GM08714 (cell line): ENCODE measurements around the gene MAPK7.
A peak's percentile ranks its signal among the peaks of the same experiment; 100 is the strongest.

ENCODE experiments used
- H3K4me3 ChIP-seq: fragments of 200-500 bp; sonication (Bioruptor generic); 2 replicates; pipeline ENCODE4 v1.5.1; 2014; ENCODE audit warnings: mild to moderate bottlenecking, low read length, inconsistent platforms
- ZNF274 ChIP-seq: IDR thresholded peaks from 2 replicates; pipeline ENCODE4 v1.6.1; 2012; ENCODE audit warnings: mild to moderate bottlenecking, low read depth, low read length

Gene MAPK7

GRCh38 chr17:19376811-19377210 is 1.5 kb upstream of the MAPK7 start:
- peak overlapping the region; percentile 85; the same call in 1 of the 2 replicates for H3K4me3 ChIP-seq
- no peak for TF ChIP-seq ZNF274

DNA sequence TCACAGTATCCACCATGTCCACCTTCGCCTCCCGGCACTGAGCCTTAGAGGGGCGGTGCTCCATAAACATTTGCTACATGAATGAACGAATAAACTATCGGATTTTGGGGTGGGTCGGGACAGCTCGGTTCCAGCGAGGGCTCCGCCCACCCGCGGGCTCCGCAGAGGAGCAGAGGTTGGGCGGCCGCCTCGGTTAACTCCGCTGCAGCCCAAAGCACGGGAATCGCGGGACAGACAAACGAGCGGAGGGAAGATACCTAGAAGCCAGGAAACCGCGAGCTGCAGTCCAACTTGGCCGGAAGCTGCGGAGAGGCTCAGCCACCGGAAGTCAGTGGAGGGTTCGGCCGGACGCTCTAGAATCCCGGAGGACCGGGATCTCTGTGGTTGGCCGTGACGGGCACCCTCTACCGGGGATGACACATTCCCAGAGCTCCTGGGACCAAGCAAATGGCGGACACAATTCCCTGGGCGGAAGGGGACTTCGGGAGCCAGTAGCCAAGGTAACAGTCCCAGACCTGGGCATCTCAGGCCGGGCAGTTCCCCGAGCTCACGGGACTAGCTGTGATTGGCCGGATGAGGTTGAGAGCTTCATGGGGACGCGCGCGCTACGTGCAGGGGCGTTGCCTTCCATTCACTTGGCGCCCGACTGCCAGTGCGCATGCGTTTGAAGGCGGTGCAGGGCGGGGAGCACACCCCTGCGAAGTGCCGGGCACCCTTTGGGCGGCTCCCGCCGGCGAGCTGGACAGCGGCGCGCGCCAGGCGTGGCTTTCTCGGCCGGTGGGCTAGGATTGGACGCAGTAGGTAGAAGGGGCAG is 489 bp upstream of the MAPK7 start:
- TF ChIP-seq ZNF274: no peak

GRCh38 chr17:19379361-19380065 is 1.2 kb downstream of the MAPK7 start:
- TF ChIP-seq ZNF274: no peak
- H3K4me3 ChIP-seq: peak overlapping the region; percentile 69; the same call in 1 of the 2 replicates

More for the DNA sequence above, 489 bp upstream of the MAPK7 start:
- H3K4me3 ChIP-seq: peak overlapping the region; percentile 85

DNA sequence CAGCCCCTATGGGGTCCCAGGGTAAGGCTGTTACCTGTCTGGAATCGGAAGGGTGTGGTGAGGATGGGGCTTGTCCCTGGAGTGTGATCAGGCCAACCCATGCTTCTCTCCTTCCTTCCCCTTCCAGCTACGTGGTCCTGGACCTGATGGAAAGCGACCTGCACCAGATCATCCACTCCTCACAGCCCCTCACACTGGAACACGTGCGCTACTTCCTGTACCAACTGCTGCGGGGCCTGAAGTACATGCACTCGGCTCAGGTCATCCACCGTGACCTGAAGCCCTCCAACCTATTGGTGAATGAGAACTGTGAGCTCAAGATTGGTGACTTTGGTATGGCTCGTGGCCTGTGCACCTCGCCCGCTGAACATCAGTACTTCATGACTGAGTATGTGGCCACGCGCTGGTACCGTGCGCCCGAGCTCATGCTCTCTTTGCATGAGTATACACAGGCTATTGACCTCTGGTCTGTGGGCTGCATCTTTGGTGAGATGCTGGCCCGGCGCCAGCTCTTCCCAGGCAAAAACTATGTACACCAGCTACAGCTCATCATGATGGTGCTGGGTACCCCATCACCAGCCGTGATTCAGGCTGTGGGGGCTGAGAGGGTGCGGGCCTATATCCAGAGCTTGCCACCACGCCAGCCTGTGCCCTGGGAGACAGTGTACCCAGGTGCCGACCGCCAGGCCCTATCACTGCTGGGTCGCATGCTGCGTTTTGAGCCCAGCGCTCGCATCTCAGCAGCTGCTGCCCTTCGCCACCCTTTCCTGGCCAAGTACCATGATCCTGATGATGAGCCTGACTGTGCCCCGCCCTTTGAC is 2.4 kb downstream of the MAPK7 start:
- no peak overlapping the region for H3K4me3 ChIP-seq
- TF ChIP-seq ZNF274: no peak

GRCh38 chr17:19381361-19381740 is 3.1 kb downstream of the MAPK7 start:
- TF ChIP-seq ZNF274: no peak

DNA sequence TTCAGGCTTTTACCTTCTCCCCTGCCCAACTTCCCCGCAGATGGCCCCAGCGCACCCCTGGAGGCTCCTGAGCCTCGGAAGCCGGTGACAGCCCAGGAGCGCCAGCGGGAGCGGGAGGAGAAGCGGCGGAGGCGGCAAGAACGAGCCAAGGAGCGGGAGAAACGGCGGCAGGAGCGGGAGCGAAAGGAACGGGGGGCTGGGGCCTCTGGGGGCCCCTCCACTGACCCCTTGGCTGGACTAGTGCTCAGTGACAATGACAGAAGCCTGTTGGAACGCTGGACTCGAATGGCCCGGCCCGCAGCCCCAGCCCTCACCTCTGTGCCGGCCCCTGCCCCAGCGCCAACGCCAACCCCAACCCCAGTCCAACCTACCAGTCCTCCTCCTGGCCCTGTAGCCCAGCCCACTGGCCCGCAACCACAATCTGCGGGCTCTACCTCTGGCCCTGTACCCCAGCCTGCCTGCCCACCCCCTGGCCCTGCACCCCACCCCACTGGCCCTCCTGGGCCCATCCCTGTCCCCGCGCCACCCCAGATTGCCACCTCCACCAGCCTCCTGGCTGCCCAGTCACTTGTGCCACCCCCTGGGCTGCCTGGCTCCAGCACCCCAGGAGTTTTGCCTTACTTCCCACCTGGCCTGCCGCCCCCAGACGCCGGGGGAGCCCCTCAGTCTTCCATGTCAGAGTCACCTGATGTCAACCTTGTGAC is 3.6 kb downstream of the MAPK7 start:
- TF ChIP-seq ZNF274: no peak
- H3K4me3 ChIP-seq: no peak overlapping the region

More at GRCh38 chr17:19381361-19381740, 3.1 kb downstream of the MAPK7 start:
- no peak overlapping the region for H3K4me3 ChIP-seq

DNA sequence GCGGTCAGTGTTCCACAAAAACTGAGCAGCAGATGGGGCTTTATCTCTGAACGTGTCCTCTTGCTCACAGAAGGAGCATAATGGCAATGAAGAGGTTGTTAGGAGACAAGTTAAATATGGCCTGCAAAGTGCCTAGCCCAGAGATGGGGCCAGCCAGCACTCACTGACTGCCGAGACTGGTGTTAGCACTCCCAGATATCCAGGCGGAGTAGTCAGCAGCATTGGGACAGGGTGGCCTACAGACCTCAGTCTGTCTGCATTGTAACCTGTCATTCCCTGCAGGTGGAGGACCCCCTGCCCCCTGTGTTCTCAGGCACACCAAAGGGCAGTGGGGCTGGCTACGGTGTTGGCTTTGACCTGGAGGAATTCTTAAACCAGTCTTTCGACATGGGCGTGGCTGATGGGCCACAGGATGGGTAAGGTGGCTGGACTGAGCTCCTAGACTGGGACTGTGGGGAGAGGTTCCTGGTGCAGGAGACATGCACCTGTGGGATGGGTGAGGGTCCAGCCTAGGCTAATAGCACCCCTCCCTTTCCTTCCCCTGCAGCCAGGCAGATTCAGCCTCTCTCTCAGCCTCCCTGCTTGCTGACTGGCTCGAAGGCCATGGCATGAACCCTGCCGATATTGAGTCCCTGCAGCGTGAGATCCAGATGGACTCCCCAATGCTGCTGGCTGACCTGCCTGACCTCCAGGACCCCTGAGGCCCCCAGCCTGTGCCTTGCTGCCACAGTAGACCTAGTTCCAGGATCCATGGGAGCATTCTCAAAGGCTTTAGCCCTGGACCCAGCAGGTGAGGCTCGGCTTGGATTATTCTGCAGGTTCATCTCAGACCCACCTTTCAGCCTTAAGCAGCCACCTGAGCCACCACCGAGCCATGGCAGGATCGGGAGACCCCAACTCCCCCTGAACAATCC is 4.5 kb downstream of the MAPK7 start:
- no peak for TF ChIP-seq ZNF274
- H3K4me3 ChIP-seq: no peak overlapping the region

- H3K4me3 ChIP-seq: no peak overlapping the region
These were observed 5.6 kb downstream of the MAPK7 start for GRCh38 chr17:19383681-19384470.

GRCh38 chr17:19384723-19385391 is 6.6 kb downstream of the MAPK7 start:
- no peak overlapping the region for H3K4me3 ChIP-seq
- TF ChIP-seq ZNF274: no peak

More at GRCh38 chr17:19383681-19384470, 5.6 kb downstream of the MAPK7 start:
- no peak for TF ChIP-seq ZNF274

DNA sequence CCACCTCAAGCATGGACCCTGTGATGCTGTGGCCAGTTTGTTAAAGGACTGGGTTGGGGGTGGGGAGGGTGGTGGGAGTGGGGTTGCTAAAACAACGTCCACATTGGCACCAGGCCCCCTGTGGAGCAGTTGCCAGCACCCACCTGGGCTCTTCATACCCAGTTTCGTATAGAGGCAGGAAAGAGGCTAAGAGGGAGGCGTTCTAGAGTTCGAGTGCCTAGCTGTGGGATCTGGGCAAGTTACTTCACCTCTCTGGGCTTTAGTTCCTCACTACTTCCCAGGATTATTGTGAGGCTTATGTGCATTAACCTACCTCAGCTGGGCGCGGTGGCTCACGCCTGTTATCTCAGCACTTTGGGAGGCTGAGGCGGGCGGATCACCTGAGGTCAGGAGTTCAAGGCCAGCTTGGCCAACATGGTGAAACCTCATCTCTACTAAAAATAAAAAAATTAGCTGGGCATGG is 7.3 kb downstream of the MAPK7 start:
- no peak overlapping the region for H3K4me3 ChIP-seq
- no peak for TF ChIP-seq ZNF274
